WTC11 (cell line): Measurements from ENCODE around the gene ATXN7. TPM values are rescaled to one million over a fixed set of nuclear protein-coding genes. Genes with fewer than 3 reads are reported as not detected.

ENCODE experiments used
- ATAC-seq: fragments of 200-7000 bp; cut with Tn5 transposase; 2 replicates; pipeline ENCODE4 v1.10.0; 2021; ENCODE audit warnings: mild to moderate bottlenecking, moderate library complexity
- CTCF ChIA-PET: fragments of 300-600 bp; sonication (Branson Sonifier 250); formaldehyde crosslinking; loops from one replicate; lab custom pipeline; 2021; ENCODE audit warnings: antibody characterized with exemption; lab: Charles Lee
- POLR2A ChIA-PET: fragments of 350-600 bp; sonication (Branson Sonifier 250); formaldehyde crosslinking; loops from one replicate; lab custom pipeline; 2021; ENCODE audit warnings: antibody characterized with exemption; lab: Charles Lee
- DNase-seq: peaks from one replicate; pipeline ENCODE4 v3.0.0; 2021; ENCODE audit warnings: low spot score
- H3K27ac Mint-ChIP-seq: 2 replicates; pipeline ENCODE4 v1.8.0; 2021; ENCODE audit warnings: mixed read lengths
- H3K27me3 Mint-ChIP-seq: 2 replicates; pipeline ENCODE4 v1.8.0; 2021; ENCODE audit warnings: low read depth, mild to moderate bottlenecking, moderate library complexity, mixed read lengths
- H3K36me3 Mint-ChIP-seq: 2 replicates; pipeline ENCODE4 v1.8.0; 2021; ENCODE audit warnings: mixed read lengths
- H3K4me1 Mint-ChIP-seq: 2 replicates; pipeline ENCODE4 v1.8.0; 2022; ENCODE audit warnings: mixed read lengths
- H3K4me3 Mint-ChIP-seq: 2 replicates; pipeline ENCODE4 v1.8.0; 2021; ENCODE audit warnings: mild to moderate bottlenecking, moderate library complexity, mixed read lengths
- H3K9me3 Mint-ChIP-seq: 2 replicates; pipeline ENCODE4 v1.8.0; 2021; ENCODE audit warnings: mixed read lengths
- ATF1 ChIP-seq: sonication (generic); formaldehyde crosslinking; IDR thresholded peaks from 2 replicates; pipeline ENCODE4 v1.8.1; 2023; ENCODE audit warnings: mild to moderate bottlenecking, moderate library complexity, missing genetic modification reagents
- CBFB ChIP-seq: sonication (generic); formaldehyde crosslinking; IDR thresholded peaks from 2 replicates; pipeline ENCODE4 v1.8.1; 2022; ENCODE audit warnings: mild to moderate bottlenecking, low read depth, missing genetic modification reagents
- CREB1 ChIP-seq: sonication (generic); formaldehyde crosslinking; IDR thresholded peaks from 2 replicates; pipeline ENCODE4 v1.8.0; 2023; ENCODE audit warnings: mild to moderate bottlenecking, missing genetic modification reagents
- GABPB1 ChIP-seq: sonication (generic); formaldehyde crosslinking; IDR thresholded peaks from 2 replicates; pipeline ENCODE4 v1.8.1; 2023; ENCODE audit warnings: mild to moderate bottlenecking, missing genetic modification reagents
- GTF2I ChIP-seq: fragments of 250-450 bp; sonication (Bioruptor Pico); conservative IDR thresholded peaks from 2 replicates; pipeline ENCODE4 v1.4.0; 2021; ENCODE audit warnings: mild to moderate bottlenecking
- JAZF1 ChIP-seq: fragments of 250-450 bp; sonication (Bioruptor Pico); IDR thresholded peaks from 2 replicates; pipeline ENCODE4 v1.9.0; 2021; ENCODE audit warnings: moderate library complexity, mild to moderate bottlenecking, inconsistent platforms
- NFATC4 ChIP-seq: fragments of 250-450 bp; sonication (Bioruptor Pico); IDR thresholded peaks from 2 replicates; pipeline ENCODE4 v1.9.0; 2021; ENCODE audit warnings: mild to moderate bottlenecking
- NR1H2 ChIP-seq: sonication (generic); formaldehyde crosslinking; IDR thresholded peaks from 2 replicates; pipeline ENCODE4 v1.9.0; 2021; ENCODE audit warnings: mild to moderate bottlenecking, moderate library complexity, missing genetic modification reagents
- NR2C2 ChIP-seq: sonication (generic); formaldehyde crosslinking; IDR thresholded peaks from 2 replicates; pipeline ENCODE4 v1.8.0; 2022; ENCODE audit warnings: mild to moderate bottlenecking, missing genetic modification reagents
- RELA ChIP-seq: sonication (generic); formaldehyde crosslinking; IDR thresholded peaks from 2 replicates; pipeline ENCODE4 v1.8.1; 2022; ENCODE audit warnings: missing genetic modification reagents, mild to moderate bottlenecking, borderline replicate concordance
- RORB ChIP-seq: fragments of 250-450 bp; sonication (Bioruptor Pico); IDR thresholded peaks from 2 replicates; pipeline ENCODE4 v1.9.0; 2021; ENCODE audit warnings: mild to moderate bottlenecking
- SMAD3 ChIP-seq: sonication (generic); formaldehyde crosslinking; IDR thresholded peaks from 2 replicates; pipeline ENCODE4 v1.8.0; 2022; ENCODE audit warnings: missing genetic modification reagents, mild to moderate bottlenecking, borderline replicate concordance
- SMAD4 ChIP-seq: sonication (generic); formaldehyde crosslinking; IDR thresholded peaks from 2 replicates; pipeline ENCODE4 v1.8.0; 2022; ENCODE audit warnings: mild to moderate bottlenecking, missing genetic modification reagents
- SP1 ChIP-seq: sonication (generic); formaldehyde crosslinking; conservative IDR thresholded peaks from 2 replicates; pipeline ENCODE4 v1.8.1; 2022; ENCODE audit warnings: missing genetic modification reagents
- TP53 ChIP-seq: sonication (generic); formaldehyde crosslinking; IDR thresholded peaks from 2 replicates; pipeline ENCODE4 v1.8.1; 2023; ENCODE audit warnings: mild to moderate bottlenecking, missing genetic modification reagents
- total RNA-seq: library from RNA; stranded (reverse); gene quantifications from 3 replicates; pipeline ENCODE4 v1.2.3, GENCODE V29; 2021
- TF ChIP-seq, protein P1 (sequence below): sonication (generic); formaldehyde crosslinking; IDR thresholded peaks from 2 replicates; pipeline ENCODE4 v1.8.0; 2022; ENCODE audit warnings: mild to moderate bottlenecking, missing genetic modification reagents
- TF ChIP-seq, protein P2 (sequence below): sonication (generic); formaldehyde crosslinking; IDR thresholded peaks from 2 replicates; pipeline ENCODE4 v1.8.0; 2022; ENCODE audit warnings: mild to moderate bottlenecking, missing genetic modification reagents
- TF ChIP-seq, protein P3 (sequence below): sonication (generic); formaldehyde crosslinking; IDR thresholded peaks from 2 replicates; pipeline ENCODE4 v1.8.1; 2023; ENCODE audit warnings: mild to moderate bottlenecking, missing genetic modification reagents
- TF ChIP-seq, protein P4 (sequence below): sonication (generic); formaldehyde crosslinking; IDR thresholded peaks from 2 replicates; pipeline ENCODE4 v1.8.1; 2023; ENCODE audit warnings: mild to moderate bottlenecking, missing genetic modification reagents, moderate library complexity
- TF ChIP-seq, protein P5 (sequence below): sonication (generic); formaldehyde crosslinking; IDR thresholded peaks from 2 replicates; pipeline ENCODE4 v1.8.0; 2023; ENCODE audit warnings: missing genetic modification reagents, mild to moderate bottlenecking, borderline replicate concordance

The ATXN7 gene
- total RNA-seq, 1 experiment from 2014 or later, result 11.7 TPM

DNA sequence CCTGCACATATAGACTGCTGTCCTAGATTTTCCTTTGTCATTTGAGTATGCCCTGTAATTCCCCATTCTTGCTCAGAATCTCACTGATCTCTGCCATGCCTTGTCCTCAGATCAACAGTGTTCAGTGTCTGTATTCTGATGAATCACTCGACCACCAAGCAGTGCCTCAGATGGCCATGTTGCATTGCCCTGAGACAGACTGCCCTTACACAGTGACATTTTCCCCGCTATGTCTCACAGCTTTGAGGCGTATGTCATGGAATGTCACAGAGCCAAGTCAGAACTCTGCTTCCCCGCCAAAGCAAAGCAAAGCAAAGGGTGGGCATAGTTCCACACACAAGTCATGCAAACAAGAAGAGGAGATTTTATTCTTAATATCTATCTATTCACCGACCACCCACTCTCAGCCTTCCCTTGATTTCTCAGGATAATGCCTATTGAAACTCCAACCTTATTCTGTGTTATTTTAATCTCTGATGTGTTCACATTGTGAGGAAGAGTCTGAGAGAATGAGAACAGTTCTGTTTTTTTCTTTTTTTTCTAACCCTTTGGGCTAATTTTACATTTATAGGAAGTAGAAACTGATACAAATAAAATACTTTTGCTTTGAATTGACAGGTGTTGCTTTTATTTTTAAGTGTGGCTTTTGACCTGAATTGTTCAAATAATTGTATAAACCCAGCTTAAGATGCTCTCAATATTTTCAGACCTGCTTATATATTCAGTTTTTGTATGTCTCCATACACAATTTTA is 176.5 kb downstream of the ATXN7 start (continued):
- TF ChIP-seq RORB (CRISPR knock-in tag) (no peak), GABPB1 (CRISPR knock-in tag) (no peak)

DNA sequence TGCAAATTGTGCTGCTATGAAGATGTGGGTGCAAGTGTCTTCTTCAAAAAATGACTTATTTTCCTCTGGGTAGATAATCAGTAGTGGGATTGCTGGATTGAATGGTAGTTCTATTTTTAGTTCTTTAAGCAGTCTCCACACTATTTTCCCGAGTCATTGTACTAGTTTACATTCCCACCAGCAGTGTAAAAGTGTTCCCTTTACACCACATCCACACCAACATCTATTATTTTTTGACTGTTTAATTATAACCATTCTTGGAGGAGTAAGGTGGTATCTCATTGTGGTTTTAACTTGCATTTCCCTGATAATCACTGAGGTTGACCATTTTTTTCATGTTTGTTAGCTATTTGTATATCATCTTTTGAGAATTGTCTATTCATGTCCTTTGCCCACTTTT is 179.3 kb downstream of the ATXN7 start:
- peaks cover 4% of the 10 kb centered on the region for H3K4me1 Mint-ChIP-seq

More for the DNA sequence above, 179.3 kb downstream of the ATXN7 start:
- no peak for TF ChIP-seq NR1H2 (CRISPR knock-in tag)
- no peak for TF ChIP-seq SMAD3 (CRISPR knock-in tag)
- TF ChIP-seq CBFB, result no peak
- no peak for TF ChIP-seq RELA (CRISPR knock-in tag)
- TF ChIP-seq, protein P1, sequence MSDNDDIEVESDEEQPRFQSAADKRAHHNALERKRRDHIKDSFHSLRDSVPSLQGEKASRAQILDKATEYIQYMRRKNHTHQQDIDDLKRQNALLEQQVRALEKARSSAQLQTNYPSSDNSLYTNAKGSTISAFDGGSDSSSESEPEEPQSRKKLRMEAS (CRISPR knock-in tag), result no peak
- TF ChIP-seq GTF2I (CRISPR knock-in tag), result no peak
- no peak for TF ChIP-seq TP53 (CRISPR knock-in tag)
- TF ChIP-seq JAZF1, result no peak
- TF ChIP-seq CREB1 (CRISPR knock-in tag), result no peak
- no peak for TF ChIP-seq SMAD4 (CRISPR knock-in tag)
- TF ChIP-seq NFATC4 (CRISPR knock-in tag), result no peak
- TF ChIP-seq, protein P2, sequence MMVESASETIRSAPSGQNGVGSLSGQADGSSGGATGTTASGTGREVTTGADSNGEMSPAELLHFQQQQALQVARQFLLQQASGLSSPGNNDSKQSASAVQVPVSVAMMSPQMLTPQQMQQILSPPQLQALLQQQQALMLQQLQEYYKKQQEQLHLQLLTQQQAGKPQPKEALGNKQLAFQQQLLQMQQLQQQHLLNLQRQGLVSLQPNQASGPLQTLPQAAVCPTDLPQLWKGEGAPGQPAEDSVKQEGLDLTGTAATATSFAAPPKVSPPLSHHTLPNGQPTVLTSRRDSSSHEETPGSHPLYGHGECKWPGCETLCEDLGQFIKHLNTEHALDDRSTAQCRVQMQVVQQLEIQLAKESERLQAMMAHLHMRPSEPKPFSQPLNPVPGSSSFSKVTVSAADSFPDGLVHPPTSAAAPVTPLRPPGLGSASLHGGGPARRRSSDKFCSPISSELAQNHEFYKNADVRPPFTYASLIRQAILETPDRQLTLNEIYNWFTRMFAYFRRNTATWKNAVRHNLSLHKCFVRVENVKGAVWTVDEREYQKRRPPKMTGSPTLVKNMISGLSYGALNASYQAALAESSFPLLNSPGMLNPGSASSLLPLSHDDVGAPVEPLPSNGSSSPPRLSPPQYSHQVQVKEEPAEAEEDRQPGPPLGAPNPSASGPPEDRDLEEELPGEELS (CRISPR knock-in tag), result no peak
- no peak for TF ChIP-seq ATF1 (CRISPR knock-in tag)
- no peak for TF ChIP-seq SP1 (CRISPR knock-in tag)
- TF ChIP-seq, protein P3, sequence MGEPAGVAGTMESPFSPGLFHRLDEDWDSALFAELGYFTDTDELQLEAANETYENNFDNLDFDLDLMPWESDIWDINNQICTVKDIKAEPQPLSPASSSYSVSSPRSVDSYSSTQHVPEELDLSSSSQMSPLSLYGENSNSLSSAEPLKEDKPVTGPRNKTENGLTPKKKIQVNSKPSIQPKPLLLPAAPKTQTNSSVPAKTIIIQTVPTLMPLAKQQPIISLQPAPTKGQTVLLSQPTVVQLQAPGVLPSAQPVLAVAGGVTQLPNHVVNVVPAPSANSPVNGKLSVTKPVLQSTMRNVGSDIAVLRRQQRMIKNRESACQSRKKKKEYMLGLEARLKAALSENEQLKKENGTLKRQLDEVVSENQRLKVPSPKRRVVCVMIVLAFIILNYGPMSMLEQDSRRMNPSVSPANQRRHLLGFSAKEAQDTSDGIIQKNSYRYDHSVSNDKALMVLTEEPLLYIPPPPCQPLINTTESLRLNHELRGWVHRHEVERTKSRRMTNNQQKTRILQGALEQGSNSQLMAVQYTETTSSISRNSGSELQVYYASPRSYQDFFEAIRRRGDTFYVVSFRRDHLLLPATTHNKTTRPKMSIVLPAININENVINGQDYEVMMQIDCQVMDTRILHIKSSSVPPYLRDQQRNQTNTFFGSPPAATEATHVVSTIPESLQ (CRISPR knock-in tag), result no peak
- TF ChIP-seq, protein P4, sequence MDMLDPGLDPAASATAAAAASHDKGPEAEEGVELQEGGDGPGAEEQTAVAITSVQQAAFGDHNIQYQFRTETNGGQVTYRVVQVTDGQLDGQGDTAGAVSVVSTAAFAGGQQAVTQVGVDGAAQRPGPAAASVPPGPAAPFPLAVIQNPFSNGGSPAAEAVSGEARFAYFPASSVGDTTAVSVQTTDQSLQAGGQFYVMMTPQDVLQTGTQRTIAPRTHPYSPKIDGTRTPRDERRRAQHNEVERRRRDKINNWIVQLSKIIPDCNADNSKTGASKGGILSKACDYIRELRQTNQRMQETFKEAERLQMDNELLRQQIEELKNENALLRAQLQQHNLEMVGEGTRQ (CRISPR knock-in tag), result no peak
- TF ChIP-seq NR2C2 (CRISPR knock-in tag), result no peak
- TF ChIP-seq, protein P5, sequence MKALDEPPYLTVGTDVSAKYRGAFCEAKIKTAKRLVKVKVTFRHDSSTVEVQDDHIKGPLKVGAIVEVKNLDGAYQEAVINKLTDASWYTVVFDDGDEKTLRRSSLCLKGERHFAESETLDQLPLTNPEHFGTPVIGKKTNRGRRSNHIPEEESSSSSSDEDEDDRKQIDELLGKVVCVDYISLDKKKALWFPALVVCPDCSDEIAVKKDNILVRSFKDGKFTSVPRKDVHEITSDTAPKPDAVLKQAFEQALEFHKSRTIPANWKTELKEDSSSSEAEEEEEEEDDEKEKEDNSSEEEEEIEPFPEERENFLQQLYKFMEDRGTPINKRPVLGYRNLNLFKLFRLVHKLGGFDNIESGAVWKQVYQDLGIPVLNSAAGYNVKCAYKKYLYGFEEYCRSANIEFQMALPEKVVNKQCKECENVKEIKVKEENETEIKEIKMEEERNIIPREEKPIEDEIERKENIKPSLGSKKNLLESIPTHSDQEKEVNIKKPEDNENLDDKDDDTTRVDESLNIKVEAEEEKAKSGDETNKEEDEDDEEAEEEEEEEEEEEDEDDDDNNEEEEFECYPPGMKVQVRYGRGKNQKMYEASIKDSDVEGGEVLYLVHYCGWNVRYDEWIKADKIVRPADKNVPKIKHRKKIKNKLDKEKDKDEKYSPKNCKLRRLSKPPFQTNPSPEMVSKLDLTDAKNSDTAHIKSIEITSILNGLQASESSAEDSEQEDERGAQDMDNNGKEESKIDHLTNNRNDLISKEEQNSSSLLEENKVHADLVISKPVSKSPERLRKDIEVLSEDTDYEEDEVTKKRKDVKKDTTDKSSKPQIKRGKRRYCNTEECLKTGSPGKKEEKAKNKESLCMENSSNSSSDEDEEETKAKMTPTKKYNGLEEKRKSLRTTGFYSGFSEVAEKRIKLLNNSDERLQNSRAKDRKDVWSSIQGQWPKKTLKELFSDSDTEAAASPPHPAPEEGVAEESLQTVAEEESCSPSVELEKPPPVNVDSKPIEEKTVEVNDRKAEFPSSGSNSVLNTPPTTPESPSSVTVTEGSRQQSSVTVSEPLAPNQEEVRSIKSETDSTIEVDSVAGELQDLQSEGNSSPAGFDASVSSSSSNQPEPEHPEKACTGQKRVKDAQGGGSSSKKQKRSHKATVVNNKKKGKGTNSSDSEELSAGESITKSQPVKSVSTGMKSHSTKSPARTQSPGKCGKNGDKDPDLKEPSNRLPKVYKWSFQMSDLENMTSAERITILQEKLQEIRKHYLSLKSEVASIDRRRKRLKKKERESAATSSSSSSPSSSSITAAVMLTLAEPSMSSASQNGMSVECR (CRISPR knock-in tag), result no peak
- POLR2A ChIA-PET, result no interaction called here
- DNase-seq (no peak), ATAC-seq (no peak)
- Mint-ChIP-seq H3K36me3 (no peaks in the 10 kb centered on the region), H3K27me3 (no peaks in the 10 kb centered on the region), H3K27ac (no peak overlapping the region), H3K9me3 (no peaks in the 10 kb centered on the region), H3K4me3 (no peak overlapping the region)
- CTCF ChIA-PET, result no interaction called here
